Neural progenitor cell (in vitro differentiated cells): ENCODE measurements around the gene PPP1R9B.

Experiments used
- EZH2phosphoT487 ChIP-seq: fragments of 200-600 bp; sonication (generic); IDR thresholded peaks from 2 replicates; pipeline ENCODE4 v1.6.1; 2017; ENCODE audit warnings: antibody characterized with exemption
- TF ChIP-seq, protein P1 (sequence below): fragments of 200-600 bp; sonication (generic); IDR thresholded peaks from 2 replicates; pipeline ENCODE4 v1.5.1; 2017; ENCODE audit warnings: antibody characterized with exemption, mild to moderate bottlenecking

DNA sequence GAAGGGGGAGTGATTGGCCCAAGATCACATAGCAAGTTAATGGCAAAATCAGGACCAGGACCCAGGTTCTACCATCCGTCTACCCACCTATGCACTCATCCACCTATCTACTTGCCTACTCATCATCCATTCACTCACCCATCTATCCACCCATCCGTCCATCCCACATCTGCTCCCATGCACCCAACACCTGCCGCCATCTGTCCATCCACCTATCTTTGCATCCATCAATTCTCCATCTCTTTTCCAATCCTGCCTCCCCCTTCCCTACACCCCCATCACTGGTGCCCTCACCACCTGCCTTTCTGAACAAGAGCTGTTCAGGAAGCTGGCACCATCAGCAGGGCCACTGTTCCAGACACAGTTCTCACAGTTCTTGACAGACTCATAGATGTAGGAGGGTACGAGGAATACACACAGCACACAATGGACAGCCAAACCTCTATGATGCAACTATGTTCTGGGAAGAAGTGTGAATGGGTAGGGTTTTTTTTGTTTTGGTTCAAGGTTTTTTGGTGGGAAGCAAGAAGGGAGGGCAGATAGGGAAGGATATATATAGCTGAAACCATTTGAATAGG lies 25.0 kb downstream of the PPP1R9B start:
- TF ChIP-seq, protein P1, sequence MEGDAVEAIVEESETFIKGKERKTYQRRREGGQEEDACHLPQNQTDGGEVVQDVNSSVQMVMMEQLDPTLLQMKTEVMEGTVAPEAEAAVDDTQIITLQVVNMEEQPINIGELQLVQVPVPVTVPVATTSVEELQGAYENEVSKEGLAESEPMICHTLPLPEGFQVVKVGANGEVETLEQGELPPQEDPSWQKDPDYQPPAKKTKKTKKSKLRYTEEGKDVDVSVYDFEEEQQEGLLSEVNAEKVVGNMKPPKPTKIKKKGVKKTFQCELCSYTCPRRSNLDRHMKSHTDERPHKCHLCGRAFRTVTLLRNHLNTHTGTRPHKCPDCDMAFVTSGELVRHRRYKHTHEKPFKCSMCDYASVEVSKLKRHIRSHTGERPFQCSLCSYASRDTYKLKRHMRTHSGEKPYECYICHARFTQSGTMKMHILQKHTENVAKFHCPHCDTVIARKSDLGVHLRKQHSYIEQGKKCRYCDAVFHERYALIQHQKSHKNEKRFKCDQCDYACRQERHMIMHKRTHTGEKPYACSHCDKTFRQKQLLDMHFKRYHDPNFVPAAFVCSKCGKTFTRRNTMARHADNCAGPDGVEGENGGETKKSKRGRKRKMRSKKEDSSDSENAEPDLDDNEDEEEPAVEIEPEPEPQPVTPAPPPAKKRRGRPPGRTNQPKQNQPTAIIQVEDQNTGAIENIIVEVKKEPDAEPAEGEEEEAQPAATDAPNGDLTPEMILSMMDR: no peak
- TF ChIP-seq EZH2phosphoT487: no peak
